ENCODE data around the gene OTOS.

Gene OTOS

DNA sequence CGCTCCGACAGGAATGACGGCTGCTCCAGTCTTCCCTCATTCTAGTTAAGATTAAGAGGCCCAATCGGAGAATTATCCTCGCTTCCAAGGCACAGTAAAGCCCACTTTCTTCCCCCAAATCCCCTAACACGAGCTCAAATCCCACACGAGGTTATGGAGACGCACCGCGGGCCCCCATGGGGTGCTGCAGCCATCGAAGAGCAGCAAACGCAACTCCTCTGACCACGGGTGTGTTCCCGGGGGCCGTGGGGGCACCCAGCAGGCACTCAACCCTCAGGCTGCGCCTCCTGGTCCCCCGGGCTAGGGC, 4.8 kb downstream of the OTOS start:
- no peak for FAIRE-seq

- FAIRE-seq, result no peak
Observed at GRCh38 chr2:240134956-240135520, 5.4 kb downstream of the OTOS start.

- FAIRE-seq, result no peak
Observed at GRCh38 chr2:240134466-240134865, 6.0 kb downstream of the OTOS start.

DNA sequence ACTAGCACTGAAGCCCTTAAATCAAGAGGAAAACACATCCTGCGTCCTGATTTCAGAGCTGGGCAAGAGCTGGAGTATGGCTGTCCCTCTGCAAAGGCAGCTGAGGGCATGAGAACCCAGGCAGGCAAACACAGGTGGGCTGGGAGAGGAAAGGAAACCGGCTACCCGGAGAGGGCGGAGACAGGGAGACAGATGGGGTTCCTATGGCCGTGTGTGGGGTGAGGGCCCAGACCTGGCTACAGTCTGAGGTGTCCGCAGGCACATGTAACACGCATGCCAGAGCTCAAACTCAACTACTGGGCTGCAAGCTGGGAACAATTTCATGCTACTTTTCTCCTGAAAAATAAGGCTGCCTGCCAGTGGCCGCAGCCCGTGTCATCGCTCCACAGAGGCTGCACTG, 7.1 kb downstream of the OTOS start:
- no peak for FAIRE-seq

DNA sequence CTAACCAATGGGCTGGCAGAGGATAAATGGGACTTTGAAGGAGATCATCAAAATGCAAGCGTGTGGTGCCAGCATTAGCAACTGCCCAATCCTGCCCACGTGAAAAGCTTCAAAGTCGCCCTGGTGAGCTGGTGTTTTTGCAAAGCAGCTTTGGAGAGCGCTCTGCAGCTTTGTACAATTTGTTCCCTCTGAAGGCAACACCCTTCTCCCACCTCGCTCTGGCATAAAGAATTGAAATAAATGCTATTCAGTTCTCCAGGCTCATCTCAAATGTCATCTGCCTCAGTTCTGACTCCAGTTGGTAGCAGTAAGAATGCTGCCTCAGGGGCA, 7.8 kb downstream of the OTOS start:
- FAIRE-seq, result no peak

DNA sequence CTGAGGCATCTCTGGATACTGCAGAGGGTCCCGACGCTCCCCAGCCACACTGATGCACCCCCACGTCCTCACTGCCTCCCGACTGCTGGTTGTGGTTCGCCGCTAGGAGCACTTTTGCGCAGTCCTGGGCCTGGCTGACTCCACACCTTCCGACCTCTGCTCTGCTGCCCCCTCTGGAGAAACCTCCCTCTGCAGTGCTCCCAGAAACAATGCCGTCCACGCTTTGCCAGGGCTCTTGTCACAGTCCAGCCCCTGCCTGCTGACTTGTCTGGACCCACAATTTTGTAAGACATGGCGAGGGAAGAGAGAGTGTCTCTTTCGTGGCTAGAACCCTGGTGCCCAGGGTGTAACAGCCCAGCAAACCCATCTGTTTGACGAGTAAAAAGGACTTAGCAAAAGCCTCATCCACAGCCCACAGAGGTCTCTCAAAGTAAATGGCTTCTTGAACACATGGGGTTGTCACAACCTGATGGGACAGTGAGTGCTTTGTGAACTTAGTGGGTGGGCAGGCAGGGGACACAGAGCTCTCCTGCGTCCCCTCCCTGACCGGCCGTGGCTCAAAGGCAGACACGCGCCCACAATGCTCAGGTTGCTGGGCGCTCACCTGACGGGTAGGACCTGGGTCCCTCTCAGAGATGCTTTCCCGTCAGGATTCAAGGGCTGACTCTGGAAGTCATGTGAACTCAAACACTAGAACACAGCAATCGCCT, 8.4 kb downstream of the OTOS start:
- no peak for FAIRE-seq

- FAIRE-seq, result no peak
Observed at GRCh38 chr2:240131296-240131695, 9.2 kb downstream of the OTOS start.

GRCh38 chr2:240130393-240131195, 9.9 kb downstream of the OTOS start:
- FAIRE-seq, result no peak

GRCh38 chr2:240129731-240130392, 10.6 kb downstream of the OTOS start:
- FAIRE-seq, result no peak

DNA sequence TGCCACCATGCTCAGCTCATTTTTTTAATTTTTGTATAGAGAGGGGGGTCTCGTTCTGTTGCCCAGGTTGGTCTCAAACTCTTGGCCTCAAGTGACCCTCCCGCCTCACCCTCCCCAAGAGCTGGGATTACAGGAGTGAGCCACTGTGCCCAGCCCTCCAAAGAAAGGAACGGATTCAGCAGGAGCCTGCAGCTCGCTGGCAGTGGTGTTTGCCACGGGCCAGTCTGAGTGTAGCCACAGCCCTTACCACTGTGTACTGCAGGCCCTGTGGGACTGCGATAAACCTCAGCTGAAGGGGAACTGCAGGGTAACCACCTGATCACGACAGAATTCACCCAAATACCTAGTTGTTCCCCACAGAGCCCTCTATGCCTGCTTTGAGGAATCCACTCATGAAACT, 11.1 kb downstream of the OTOS start:
- no peak for FAIRE-seq

- no peak for FAIRE-seq
Observed at GRCh38 chr2:240128608-240129145, 11.8 kb downstream of the OTOS start.

DNA sequence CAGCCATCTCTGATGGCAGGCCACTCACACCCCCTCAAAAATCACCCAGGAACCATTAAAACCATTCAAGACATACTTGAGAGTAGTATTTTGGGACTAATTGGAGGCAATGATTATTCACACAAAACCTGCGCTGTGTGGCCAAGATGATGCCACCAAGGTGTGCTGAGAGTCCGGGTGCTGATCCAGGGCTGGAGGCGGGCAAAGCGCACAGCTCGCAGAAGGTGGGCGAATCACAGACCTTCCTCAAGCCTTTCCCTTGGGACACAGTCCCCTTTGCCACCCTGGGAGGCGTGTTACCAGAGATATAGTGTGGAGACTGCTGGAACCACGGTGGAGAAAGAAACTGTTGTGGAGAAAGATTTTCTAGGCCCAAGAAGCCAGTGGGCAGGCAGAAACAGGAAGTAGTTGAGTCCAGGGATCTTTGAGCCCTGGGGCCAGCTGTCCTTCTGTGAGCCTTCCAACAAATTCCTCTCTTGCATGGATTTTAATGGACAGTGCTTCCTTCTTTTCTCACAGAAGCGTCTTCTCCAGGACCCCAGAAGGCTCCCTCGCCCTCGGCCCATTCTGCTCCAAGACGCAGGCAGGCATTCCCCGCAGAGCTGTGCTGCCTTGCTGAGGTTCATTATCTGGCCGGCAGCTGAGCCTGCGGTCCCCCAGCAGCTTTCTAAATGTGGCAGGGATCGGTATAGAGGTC, 12.4 kb downstream of the OTOS start:
- no peak for FAIRE-seq

DNA sequence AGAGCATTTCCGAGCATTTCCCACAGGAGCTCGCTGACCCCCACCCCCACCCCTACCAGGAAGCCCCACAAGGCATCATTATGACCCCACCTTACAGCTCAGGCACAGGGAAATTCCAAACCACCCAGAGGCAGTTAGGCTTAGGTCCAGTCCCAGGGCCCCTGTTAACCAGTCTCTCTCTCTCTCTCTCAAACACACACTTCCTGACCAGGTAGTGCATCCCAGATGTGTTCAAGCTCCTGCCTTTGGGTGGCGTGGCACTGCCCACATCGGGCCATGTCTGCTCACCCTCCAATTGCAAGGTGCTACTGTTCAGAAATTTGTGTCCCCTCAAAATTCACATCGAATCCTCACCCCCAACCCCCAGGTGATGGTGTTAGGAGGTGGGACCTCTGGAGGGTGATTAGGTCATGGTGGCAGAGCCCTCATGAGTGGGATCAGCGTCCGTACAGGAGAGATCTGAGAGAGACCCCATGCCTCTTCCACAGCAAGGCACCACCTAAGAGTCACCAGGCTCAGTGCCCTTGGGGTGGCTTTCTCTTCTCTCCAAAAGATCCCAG, 13.2 kb downstream of the OTOS start:
- no peak for FAIRE-seq

DNA sequence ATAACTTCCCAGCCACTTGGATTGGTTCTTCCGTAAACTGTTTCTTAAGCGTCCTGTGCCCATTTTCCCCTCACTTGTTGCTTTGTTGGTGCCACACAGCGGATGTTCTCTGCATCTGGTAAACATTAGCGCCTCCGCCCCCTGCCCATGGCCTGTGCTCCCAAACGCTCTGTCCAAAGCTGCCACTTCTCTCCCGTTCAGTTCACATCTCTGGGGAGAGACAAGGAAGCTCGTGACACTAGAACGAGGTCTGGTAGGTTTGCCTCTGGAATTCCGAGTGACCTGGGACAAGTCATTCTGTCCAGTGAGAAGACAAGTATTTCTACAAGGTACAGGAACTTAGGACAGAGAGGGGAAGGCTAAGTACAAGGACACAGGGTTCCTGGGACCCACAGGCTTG, 13.7 kb downstream of the OTOS start:
- FAIRE-seq, result no peak

- FAIRE-seq, result no peak
Observed at GRCh38 chr2:240125742-240126141, 14.7 kb downstream of the OTOS start.

- FAIRE-seq, result no peak
Observed at GRCh38 chr2:240124651-240125030, 15.8 kb downstream of the OTOS start.

DNA sequence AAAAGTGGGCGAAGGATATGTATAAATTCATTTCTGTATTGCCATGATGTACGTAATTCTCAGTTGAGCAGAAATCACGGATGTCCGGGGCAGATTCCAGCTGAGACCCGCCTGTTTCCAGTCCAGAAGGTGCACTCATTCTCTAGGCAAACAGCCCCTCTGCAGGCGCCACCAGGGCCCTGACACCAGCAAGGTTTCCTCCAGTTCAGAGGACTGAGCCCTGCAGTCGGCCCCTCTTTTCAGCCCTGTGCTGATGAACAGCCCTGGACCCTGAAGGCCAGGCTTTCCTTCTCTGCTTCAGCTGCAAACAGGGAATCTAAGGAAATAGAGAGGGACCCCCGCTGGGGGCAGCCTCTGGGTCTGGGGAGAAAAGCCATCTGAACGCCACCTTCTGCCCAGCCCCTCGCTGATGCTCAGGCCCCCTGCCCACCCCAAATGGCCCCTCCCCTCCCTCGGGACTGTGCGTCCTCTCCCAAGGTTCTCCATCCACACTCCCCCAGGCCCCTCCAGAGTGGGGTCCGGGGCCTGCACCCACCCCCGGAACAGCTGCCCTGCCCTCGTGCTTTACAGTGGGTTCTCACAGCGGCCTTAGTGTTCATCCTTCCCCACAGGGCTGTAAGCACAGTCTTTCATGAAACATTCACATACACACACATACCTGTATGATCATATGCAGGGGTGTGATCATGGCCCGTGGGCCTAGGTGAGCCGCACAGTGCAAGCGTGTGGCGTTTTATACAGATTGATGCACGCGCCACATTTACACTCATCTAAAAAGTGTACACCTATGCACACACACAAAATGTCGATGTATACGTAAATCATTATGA, 16.4 kb downstream of the OTOS start:
- FAIRE-seq, result no peak

GRCh38 chr2:240121675-240122074, 18.8 kb downstream of the OTOS start:
- FAIRE-seq, result no peak

GRCh38 chr2:240121190-240121589, 19.3 kb downstream of the OTOS start:
- no peak for FAIRE-seq

DNA sequence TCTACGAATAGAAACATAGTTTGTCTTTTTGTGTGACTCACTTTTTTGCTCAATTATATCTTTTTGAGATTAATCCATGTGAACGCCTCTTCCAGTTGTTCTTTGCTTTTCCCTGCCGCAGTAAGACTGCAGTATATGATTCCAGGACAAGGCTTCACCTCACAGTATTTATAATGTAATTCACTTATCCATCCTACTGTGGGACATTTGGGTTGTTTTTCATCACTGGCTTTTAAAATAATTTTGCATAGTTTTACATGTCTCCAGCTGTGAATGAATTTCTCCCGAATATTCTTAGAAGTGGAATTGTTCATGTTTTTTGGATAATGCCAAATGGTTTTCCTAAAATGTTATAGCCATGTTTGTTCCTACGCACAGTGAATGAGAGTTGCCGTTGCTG, 26.2 kb downstream of the OTOS start:
- FAIRE-seq, result no peak

DNA sequence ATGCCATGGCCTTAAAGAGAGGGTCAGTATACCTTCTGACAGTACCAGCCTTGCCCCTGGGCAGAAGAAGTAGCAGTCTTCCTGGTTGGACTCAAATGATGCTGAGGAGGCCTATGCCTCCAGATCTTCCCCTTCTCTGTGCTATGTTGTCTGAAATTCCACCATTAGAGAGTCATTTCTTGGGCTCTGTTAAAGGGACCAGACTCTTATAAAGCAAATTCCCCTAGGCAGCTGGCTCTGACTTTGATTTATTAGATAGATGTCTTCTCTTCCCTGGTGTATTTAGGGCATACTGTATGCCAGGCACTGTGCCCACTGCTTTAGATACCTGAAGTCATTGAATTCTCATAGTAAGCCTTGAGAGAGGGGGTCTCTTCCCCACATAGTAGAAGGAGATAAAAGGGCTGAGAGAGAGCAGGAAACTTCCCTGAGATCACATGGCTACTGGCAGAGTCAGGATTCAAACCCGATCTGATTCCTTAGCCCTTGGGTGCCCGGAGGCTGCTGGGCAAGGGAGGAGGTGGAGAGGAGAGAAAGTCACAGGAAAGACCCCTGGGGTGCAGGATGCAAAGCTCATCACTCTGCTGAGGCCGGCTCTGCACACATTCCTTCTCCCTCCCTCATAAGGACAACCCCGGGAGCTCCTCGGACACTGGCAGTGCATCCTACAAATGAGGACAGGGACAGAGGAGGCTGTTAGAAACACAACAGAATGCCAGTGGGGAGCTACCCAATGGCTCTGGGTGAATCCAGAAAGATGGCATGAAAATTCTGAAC, 27.4 kb downstream of the OTOS start:
- no peak for FAIRE-seq
